ENCODE measurements around the gene IQSEC1. TPM values are rescaled to one million over a fixed set of nuclear protein-coding genes. Genes with fewer than 3 reads are reported as not detected.

The IQSEC1 gene
- total and polyA plus RNA-seq, 9 of the 15 experiments (the other 6 are each of a cell fraction or from before 2014, with no cell fraction given), result 0.56 to 39.0 (median 6.8) TPM

GRCh38 chr3:12898290-12898964 lies 174.8 kb downstream of the IQSEC1 start:
- ChIA-PET CTCF (ENCODE audit: low intra/inter-chr PET ratio) (no interaction called here), POLR2A (interaction anchor here (0.8 to 1.3 kb wide), 3 partner anchors 8 to 65 kb away, joined by 3 to 5 read pairs (median 3); partner anchors contain the start of gene RPL32)
- in situ Hi-C loops (cut with MboI) (loop anchor here (5.0 to 25.0 kb wide), 3 partner anchors 84 to 761 kb away; no protein-coding TSS in a partner anchor), intact Hi-C loops (cut with micrococcal nuclease) (no loop called here)
- Histone ChIP-seq H3K9me3 (replicated peaks; ENCODE audit: control insufficient read depth, insufficient read depth, low read depth, low read length) (no peaks in the 10 kb centered on the region), H3K27me3 (ENCODE audit: control insufficient read depth in 2 of 2, insufficient read depth in 2 of 2, low read length in 2 of 2) (no peaks in the 10 kb centered on the region), H3K27ac (ENCODE audit: extremely low read depth, low read depth, low read length) (no peak overlapping the region), H2AFZ (ENCODE audit: low read depth, low read length) (no peak overlapping the region), H4K20me1 (replicated peaks; ENCODE audit: control insufficient read depth, insufficient read depth, low read length) (peaks cover 4% of the 10 kb centered on the region; the same call in 1 of the 2 replicates), H3K9me1 (ENCODE audit: control insufficient read depth, insufficient read depth, low read length) (no peaks in the 10 kb centered on the region), H3K36me3 (ENCODE audit: control insufficient read depth, insufficient read depth, low read length) (peaks cover 34% of the 10 kb centered on the region; the same call in 2 of the 3 replicates), H3K4me3 (no peak overlapping the region), H3K9ac (ENCODE audit: insufficient read depth in 1 of 2, low read depth in 2 of 2, low read length in 2 of 2) (peak overlapping the region in 1 of 2 experiments; percentile 73; a peak in 2 of 4 replicates), H3K4me2 (ENCODE audit: insufficient read depth, low read length) (no peak overlapping the region), H3K4me1 (replicated peaks in 1 of 2; ENCODE audit: control insufficient read depth in 2 of 2, insufficient read depth in 2 of 2, low read length in 2 of 2) (peaks cover 0 to 34% of the 10 kb centered on the region in 2 experiments; a peak in 3 of 5 replicates), H3K79me2 (ENCODE audit: control insufficient read depth, insufficient read depth, low read length) (no peaks in the 10 kb centered on the region)
- no TSS peak for BruUV-seq (replicated peaks)
- no peak for DNase-seq (ENCODE audit: extremely low read depth in 1 of 4, low spot score in 3 of 4)
- FAIRE-seq, result no peak
- 82% methylated on average over 22 of the region's 22 CpGs for WGBS (ENCODE audit: insufficient coverage, low coverage, missing lambda C conversion rate)
- ATAC-seq, result no peak
- TF ChIP-seq PBX2 (CRISPR knock-in tag; IDR thresholded peaks at IDR 0.05; ENCODE audit: low read depth) (no peak), PBX2 (tag; conservative IDR thresholded peaks at IDR 0.05; ENCODE audit: low read depth) (no peak), NR4A1 (CRISPR knock-in tag; IDR thresholded peaks at IDR 0.05) (no peak), NR4A1 (tag; IDR thresholded peaks at IDR 0.05) (no peak), CREB3 (tag; conservative IDR thresholded peaks at IDR 0.05; ENCODE audit: low read depth) (no peak), SP2 (IDR thresholded peaks at IDR 0.05; ENCODE audit: extremely low read depth, low read depth, low read length, poor library complexity, severe bottlenecking) (no peak), HOMEZ (CRISPR knock-in tag; IDR thresholded peaks at IDR 0.05) (no peak)
- TF ChIP-seq, protein P1, sequence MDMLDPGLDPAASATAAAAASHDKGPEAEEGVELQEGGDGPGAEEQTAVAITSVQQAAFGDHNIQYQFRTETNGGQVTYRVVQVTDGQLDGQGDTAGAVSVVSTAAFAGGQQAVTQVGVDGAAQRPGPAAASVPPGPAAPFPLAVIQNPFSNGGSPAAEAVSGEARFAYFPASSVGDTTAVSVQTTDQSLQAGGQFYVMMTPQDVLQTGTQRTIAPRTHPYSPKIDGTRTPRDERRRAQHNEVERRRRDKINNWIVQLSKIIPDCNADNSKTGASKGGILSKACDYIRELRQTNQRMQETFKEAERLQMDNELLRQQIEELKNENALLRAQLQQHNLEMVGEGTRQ (CRISPR knock-in tag; IDR thresholded peaks at IDR 0.05), result no peak
- TF ChIP-seq, protein P2, sequence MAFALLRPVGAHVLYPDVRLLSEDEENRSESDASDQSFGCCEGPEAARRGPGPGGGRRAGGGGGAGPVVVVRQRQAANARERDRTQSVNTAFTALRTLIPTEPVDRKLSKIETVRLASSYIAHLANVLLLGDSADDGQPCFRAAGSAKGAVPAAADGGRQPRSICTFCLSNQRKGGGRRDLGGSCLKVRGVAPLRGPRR (CRISPR knock-in tag; IDR thresholded peaks at IDR 0.05), result no peak
- TF ChIP-seq, protein P3, sequence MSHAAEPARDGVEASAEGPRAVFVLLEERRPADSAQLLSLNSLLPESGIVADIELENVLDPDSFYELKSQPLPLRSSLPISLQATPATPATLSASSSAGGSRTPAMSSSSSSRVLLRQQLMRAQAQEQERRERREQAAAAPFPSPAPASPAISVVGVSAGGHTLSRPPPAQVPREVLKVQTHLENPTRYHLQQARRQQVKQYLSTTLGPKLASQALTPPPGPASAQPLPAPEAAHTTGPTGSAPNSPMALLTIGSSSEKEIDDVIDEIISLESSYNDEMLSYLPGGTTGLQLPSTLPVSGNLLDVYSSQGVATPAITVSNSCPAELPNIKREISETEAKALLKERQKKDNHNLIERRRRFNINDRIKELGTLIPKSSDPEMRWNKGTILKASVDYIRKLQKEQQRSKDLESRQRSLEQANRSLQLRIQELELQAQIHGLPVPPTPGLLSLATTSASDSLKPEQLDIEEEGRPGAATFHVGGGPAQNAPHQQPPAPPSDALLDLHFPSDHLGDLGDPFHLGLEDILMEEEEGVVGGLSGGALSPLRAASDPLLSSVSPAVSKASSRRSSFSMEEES (CRISPR knock-in tag; IDR thresholded peaks at IDR 0.05), result no peak
